Epithelial cell of prostate (primary cell): ENCODE results near the gene MSI2.

Source experiments
- DNase-seq: peaks from one replicate; pipeline ENCODE4 v3.0.0-alpha.2; 2011; ENCODE audit warnings: low read depth, low spot score
- H3K27ac ChIP-seq: fragments of 450-650 bp; 2 replicates; pipeline ENCODE4 v1.5.1; 2017; ENCODE audit warnings: mild to moderate bottlenecking

The MSI2 gene

GRCh38 chr17:57524839-57525568, 268.7 kb downstream of the MSI2 start:
- no peak for DNase-seq
- H3K27ac ChIP-seq, result peak overlapping the region; percentile 70

DNA sequence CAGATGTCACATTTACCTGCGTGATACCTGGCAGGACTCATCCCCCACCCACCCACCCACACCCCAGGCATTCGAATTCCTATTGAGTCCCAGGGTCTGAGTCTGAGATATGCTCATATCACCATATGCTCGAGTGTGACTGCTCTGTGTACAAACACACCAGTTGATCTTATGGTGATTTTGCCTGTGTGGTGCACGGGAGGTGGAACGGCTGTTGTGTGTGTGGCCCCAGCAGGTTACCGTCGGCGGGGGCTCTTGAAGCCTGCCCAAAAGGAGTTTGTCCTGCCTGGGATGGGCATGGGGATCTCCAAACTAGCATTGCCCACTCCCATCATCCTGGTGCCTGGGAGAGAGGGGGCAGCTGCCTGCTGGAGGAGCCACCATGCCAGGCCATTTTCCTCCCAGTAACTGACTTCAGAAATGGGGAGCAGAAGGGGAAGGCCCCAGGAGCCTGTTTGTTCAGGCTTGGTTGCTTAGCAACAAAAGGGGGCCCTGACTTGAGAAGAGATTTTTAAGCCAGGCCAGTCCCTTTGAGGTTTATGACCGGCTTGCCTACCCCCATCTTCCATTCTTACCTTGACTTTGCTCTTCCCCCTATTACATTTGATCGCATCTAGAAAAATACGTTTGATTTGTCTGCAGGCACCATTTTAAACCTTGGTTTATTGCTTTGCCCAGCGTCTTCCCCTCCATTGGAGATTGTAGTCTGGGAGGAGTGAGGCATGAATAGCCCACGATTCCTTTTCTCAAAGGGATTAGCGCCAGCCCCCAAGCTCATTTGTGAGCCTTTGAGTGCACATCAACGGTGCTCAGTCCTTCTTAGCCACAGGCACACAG, 271.1 kb downstream of the MSI2 start:
- H3K27ac ChIP-seq, result no peak overlapping the region
- no peak for DNase-seq

- H3K27ac ChIP-seq, result no peak overlapping the region
- no peak for DNase-seq
These were observed 271.7 kb downstream of the MSI2 start for GRCh38 chr17:57528058-57528451.

DNA sequence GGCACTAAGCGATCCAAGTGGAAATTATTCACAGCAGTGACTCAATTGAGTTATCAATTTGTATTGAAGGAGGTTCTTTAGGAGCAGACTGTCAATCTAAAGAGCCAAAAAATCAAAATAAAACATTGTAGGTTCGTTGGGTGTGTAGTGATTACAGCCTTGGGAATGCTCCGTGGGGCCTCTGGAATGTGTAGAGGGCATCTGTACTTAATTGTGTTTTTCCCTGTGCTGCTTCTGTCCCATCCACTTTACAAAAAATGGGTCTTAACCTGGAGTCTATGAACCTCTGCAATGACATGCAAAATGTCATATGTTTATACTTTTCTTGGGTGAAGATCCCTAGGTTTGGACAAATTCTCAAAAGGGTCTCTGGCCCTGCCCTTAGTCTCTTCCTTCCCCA, 273.7 kb downstream of the MSI2 start:
- DNase-seq, result no peak
- H3K27ac ChIP-seq, result no peak overlapping the region

GRCh38 chr17:57530508-57530907, 274.2 kb downstream of the MSI2 start:
- no peak for DNase-seq

GRCh38 chr17:57531078-57531477, 274.8 kb downstream of the MSI2 start:
- H3K27ac ChIP-seq, result no peak overlapping the region
- DNase-seq, result no peak

More at GRCh38 chr17:57530508-57530907, 274.2 kb downstream of the MSI2 start:
- H3K27ac ChIP-seq, result no peak overlapping the region

DNA sequence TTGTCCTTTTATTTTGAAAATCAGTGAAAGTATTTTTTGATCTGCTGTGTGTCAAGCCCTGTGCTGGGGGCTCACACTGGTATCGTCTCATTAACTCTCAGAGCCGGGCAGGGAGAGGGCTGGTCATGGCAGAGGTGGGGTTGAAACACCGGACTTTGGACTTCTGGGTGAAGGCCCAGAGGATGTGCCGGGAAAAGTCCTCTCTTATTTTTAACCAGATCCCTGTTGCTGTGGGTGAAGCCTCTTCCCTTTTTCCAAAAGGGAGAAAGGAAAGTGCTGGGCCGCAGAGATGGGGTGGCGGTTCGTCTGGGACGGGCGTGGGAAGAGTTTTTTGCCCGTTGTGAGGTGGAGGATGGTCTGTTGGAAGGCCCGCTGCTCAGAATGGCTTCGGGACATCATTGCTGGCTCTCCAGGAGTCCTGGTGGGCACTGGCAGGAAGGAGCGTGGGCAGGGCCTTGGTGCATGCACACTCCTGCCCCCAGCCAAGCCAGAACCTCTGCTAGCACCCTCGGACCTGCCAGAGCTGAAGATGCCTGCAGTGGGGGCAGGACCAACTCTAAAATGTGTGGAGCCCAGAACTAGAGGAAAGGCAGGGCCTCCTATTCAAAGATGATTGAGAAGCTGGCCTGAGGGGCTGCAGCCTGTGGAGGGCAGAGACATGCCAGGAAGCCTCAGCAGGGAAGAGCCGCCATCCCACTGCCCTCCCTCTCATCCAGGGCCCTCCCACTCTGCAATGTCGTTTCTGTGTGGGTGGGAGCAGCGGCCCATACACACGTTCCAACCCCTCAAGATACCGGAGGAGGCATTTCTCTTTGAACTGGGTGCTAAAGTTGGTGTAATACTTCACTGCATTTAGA, 275.6 kb downstream of the MSI2 start:
- H3K27ac ChIP-seq, result no peak overlapping the region
- DNase-seq, result no peak

DNA sequence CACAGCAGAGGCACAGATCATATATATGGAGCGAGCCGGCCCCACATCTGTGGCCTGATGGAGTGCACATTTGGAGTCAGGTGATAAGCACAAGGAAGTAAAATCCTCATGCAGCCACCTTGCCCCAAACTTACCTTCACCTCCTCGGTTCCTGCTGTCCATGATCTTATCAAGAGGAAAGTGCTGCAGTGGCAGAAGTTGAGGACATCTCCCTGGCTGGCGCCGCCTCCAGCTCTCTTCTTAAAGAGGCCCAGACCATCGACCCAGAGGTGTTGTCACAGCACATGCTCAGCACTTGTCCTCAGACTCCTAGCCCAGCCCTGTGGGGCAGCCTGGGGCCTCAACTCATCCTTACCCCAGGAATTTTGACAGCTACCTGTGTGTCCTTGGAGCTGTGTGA, 276.2 kb downstream of the MSI2 start:
- no peak overlapping the region for H3K27ac ChIP-seq
- no peak for DNase-seq

DNA sequence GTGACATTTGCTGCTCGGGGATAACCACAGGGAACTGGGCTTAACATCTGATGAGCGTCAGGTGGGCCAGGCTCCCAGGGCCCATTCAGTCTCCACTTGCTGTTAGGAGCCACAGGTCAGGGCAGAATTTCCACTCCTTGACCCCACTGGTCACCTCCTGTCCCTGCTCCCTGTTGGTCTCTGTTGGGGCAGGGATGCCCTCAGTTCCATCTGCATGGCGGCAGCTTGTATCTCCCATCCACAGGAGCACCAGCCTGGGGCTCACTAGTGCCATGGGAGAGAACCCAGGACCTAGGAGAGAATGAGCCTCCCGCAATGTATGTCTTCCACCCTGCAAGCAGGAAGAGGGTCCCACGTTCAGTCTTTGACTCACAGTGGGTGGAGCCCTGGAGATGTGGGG, 276.6 kb downstream of the MSI2 start:
- H3K27ac ChIP-seq, result no peak overlapping the region
- DNase-seq, result no peak

- H3K27ac ChIP-seq, result no peak overlapping the region
- no peak for DNase-seq
These were observed 277.5 kb downstream of the MSI2 start for GRCh38 chr17:57533684-57534305.

DNA sequence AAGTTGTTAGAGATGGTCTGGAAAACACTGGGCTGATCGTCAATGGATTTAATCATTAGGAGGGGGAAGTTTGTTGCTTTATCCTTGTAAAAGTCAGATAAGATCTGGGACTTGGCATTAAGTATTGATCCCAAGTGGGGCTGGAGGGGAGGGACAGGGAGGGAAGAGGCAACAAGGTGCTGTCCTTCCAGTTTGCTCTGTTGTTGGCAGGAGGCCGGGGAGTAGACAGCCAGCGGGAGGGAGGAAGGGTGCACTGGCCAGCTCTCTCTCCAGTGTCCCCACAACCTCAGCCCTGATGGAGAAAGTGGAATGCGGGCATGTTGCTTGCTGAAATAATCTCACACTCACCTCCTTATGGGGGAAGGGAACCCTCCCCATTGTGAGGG, 278.5 kb downstream of the MSI2 start:
- no peak for DNase-seq
- no peak overlapping the region for H3K27ac ChIP-seq

GRCh38 chr17:57535249-57535966, 279.1 kb downstream of the MSI2 start:
- H3K27ac ChIP-seq, result no peak overlapping the region
- DNase-seq, result no peak

GRCh38 chr17:57536289-57536688, 280.0 kb downstream of the MSI2 start:
- DNase-seq, result no peak
- H3K27ac ChIP-seq, result no peak overlapping the region

DNA sequence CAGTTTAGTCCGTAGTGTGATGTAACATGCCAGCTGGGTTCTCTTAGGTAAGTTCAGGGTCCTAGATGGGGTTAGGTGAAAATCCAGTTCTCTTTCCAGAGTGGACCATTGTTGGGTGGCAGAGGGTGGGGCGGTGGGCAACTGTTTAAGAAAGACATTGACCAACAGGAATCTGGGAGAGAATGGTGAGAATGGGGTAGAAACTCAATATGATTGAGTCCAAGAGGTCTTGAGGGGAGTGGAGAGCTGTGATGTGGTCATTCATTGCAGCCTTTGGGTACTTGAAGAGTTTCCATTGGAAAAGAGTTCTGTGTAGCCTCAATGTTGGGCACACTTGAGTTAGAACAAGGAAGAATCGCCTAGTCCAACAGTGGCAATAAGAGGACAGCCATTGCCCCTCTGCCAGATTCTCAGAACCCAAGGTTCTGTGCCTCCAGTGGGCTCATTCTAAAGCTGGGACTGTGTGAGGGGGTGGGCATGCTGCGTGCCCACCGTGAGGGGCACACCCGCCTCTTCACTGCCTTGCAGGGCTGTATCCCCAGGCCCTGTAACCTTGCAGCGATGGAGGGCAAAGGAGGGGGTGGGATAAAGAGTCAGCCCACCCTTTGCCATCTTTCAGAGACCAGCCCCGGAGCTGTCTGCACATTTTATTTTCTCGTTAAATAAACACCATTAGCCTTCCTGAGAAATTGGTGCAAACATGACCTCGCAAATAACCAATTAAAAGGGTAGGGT, 280.6 kb downstream of the MSI2 start:
- no peak for DNase-seq
- H3K27ac ChIP-seq, result no peak overlapping the region

GRCh38 chr17:57537524-57538410, 281.4 kb downstream of the MSI2 start:
- no peak overlapping the region for H3K27ac ChIP-seq
- DNase-seq, result no peak

GRCh38 chr17:57538736-57539456, 282.6 kb downstream of the MSI2 start:
- no peak for DNase-seq
- H3K27ac ChIP-seq, result no peak overlapping the region

DNA sequence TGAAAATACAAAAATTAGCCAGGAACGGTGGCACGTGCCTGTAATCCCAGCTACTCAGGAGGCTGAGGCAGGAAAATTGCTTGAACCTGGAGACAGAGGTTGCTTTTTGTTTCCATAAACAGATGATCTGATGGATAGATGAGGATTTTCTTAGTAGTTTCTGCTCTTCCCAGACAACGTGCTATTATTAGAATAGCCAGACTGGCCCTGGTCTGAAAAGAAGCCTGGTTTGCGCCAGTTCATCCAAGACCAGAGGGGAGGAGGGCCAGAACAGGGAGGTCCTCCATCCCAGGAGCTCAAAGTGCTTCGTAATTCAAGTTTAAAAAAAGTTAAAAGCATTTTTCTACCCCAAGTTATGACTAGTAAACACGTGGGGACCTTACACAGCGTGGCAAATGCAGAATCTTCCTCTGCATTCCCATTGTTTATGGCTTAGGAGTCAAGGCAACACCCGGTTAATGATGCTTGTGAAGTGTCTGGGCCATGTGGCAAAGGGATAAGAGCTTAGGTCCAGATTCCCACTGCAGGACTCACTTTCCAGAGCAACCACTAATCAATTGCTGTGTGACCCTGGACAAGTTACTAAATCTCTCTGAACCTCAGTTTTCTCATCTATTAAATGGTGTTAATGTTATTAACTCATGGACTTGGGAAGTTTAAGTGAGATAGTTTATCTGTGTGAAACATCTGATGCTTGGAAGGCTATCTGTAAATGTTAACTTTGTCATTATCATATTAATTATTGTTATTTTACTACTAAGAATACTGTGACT, 283.4 kb downstream of the MSI2 start:
- DNase-seq, result no peak
- H3K27ac ChIP-seq, result no peak overlapping the region
